H1 (cell line): ENCODE measurements around the gene RBMS1. TPM values are rescaled to one million over a fixed set of nuclear protein-coding genes. Genes with fewer than 3 reads are reported as not detected.

ENCODE experiments used
- CTCF ChIA-PET: fragments of 300-600 bp; sonication (Branson Sonifier 250); formaldehyde crosslinking; loops from one replicate; lab custom pipeline; 2021; ENCODE audit not compliant: partially characterized antibody; lab: Charles Lee
- POLR2A ChIA-PET: fragments of 300-600 bp; sonication (Branson Sonifier 250); formaldehyde crosslinking; loops from one replicate; lab custom pipeline; 2021; ENCODE audit warnings: inconsistent platforms; ENCODE audit not compliant: partially characterized antibody; lab: Charles Lee
- DNase-seq, 2 experiments: peaks; one replicate each; pipeline versions ENCODE4 v3.0.0 to v3.0.0-alpha.2; 2010 to 2022; ENCODE audit warnings: low spot score in 2 of 2, low read depth in 1 of 2, mixed read lengths in 1 of 2
- FAIRE-seq: peaks from 2 replicates; lab custom pipeline; 2011; peaks lifted over from hg19 to GRCh38; lab: Jason Lieb, UNC
- H2AFZ ChIP-seq: 2 replicates; pipeline ENCODE4 v1.8.1; 2012; ENCODE audit warnings: low read length, inconsistent platforms
- H2AK5ac ChIP-seq: 2 replicates; pipeline ENCODE4 v1.6.1; 2013; ENCODE audit warnings: low read depth, low read length
- H2BK120ac ChIP-seq: replicated peaks from 2 replicates; pipeline ENCODE3; 2013; ENCODE audit warnings: low read depth, low read length, inconsistent platforms
- H2BK12ac ChIP-seq: 2 replicates; pipeline ENCODE4 v1.6.1; 2013; ENCODE audit warnings: low read depth, low read length
- H2BK15ac ChIP-seq: 2 replicates; pipeline ENCODE4 v1.6.1; 2013; ENCODE audit warnings: low read length
- H2BK20ac ChIP-seq: 2 replicates; pipeline ENCODE4 v1.6.1; 2013; ENCODE audit warnings: low read length
- H2BK5ac ChIP-seq: 2 replicates; pipeline ENCODE4 v1.6.1; 2013; ENCODE audit warnings: low read depth, low read length
- H3K14ac ChIP-seq: 2 replicates; pipeline ENCODE4 v1.6.1; 2013; ENCODE audit warnings: inconsistent platforms; ENCODE audit not compliant: insufficient read length
- H3K18ac ChIP-seq: 2 replicates; pipeline ENCODE4 v1.6.1; 2013; ENCODE audit warnings: low read length; ENCODE audit errors: extremely low read depth
- H3K23ac ChIP-seq: 2 replicates; pipeline ENCODE4 v1.6.1; 2013; ENCODE audit warnings: inconsistent platforms; ENCODE audit not compliant: insufficient read length
- H3K23me2 ChIP-seq: 2 replicates; pipeline ENCODE4 v1.6.1; 2013; ENCODE audit warnings: low read depth, low read length
- H3K27ac ChIP-seq: 2 replicates; pipeline ENCODE4 v1.6.1; 2011; ENCODE audit warnings: low read depth, low read length, inconsistent platforms
- H3K27me3 ChIP-seq, 4 experiments: replicated peaks in 1 of 4; 1 replicate in 1 of 4; 2 replicates in 3 of 4; pipeline versions ENCODE4 v1.6.1 to v1.8.1; 2011 to 2013; ENCODE audit warnings: low read length in 3 of 4, mild to moderate bottlenecking in 3 of 4, inconsistent platforms in 2 of 4, mixed read lengths in 2 of 4, moderate library complexity in 1 of 4; ENCODE audit not compliant: control insufficient read depth in 3 of 4, insufficient read depth in 3 of 4; ENCODE audit errors: extremely low read depth in 1 of 4
- H3K36me3 ChIP-seq, 4 experiments: 2 replicates each; pipeline versions ENCODE4 v1.6.1 to v1.8.1; 2011 to 2013; ENCODE audit warnings: mild to moderate bottlenecking in 4 of 4, low read length in 3 of 4, moderate library complexity in 2 of 4, control low read depth in 1 of 4, inconsistent platforms in 1 of 4; ENCODE audit not compliant: insufficient read depth in 4 of 4, control insufficient read depth in 2 of 4
- H3K4ac ChIP-seq: replicated peaks from 2 replicates; pipeline ENCODE3; 2013; ENCODE audit warnings: low read length, low read depth, mixed read lengths, inconsistent platforms; ENCODE audit not compliant: insufficient read length
- H3K4me1 ChIP-seq, 4 experiments: replicated peaks in 1 of 4; 1 replicate in 1 of 4; 2 replicates in 3 of 4; pipeline versions ENCODE4 v1.6.1 to v1.8.1; 2011 to 2013; ENCODE audit warnings: low read length in 3 of 4, inconsistent platforms in 2 of 4, mixed read lengths in 1 of 4; ENCODE audit not compliant: insufficient read depth in 4 of 4, control insufficient read depth in 3 of 4
- H3K4me2 ChIP-seq, 2 experiments: 2 replicates each; pipeline versions ENCODE4 v1.6.1 to v1.8.1; 2011 to 2013; ENCODE audit warnings: low read depth in 2 of 2, low read length in 2 of 2, control low read depth in 1 of 2, inconsistent platforms in 1 of 2, mild to moderate bottlenecking in 1 of 2; ENCODE audit not compliant: insufficient read depth in 1 of 2
- H3K4me3 ChIP-seq, 4 experiments: fragments of 200-600, 300-600 bp in 1 of 4; sonication (generic), shearing (Covaris generic), sonication (Bioruptor Twin) in 1 of 4; 2 replicates each; pipeline versions ENCODE4 v1.5.1 to v1.8.1; 2011 to 2016; ENCODE audit warnings: low read length in 4 of 4, low read depth in 3 of 4, control low read depth in 2 of 4, inconsistent platforms in 2 of 4, mild to moderate bottlenecking in 2 of 4, mixed read lengths in 1 of 4, moderate library complexity in 1 of 4; ENCODE audit not compliant: insufficient read depth in 2 of 4; ENCODE audit errors: extremely low read depth in 1 of 4
- H3K56ac ChIP-seq: replicated peaks from 2 replicates; pipeline ENCODE3; 2013; ENCODE audit warnings: low read depth, mild to moderate bottlenecking, mixed read lengths, low read length, inconsistent platforms; ENCODE audit not compliant: insufficient read length
- H3K79me1 ChIP-seq: 2 replicates; pipeline ENCODE4 v1.6.1; 2013; ENCODE audit warnings: low read depth, low read length, control low read depth
- H3K79me2 ChIP-seq, 2 experiments: 2 replicates each; pipeline versions ENCODE4 v1.6.1 to v1.8.1; 2012 to 2013; ENCODE audit warnings: low read length in 2 of 2, mild to moderate bottlenecking in 2 of 2, inconsistent platforms in 1 of 2; ENCODE audit not compliant: insufficient read depth in 2 of 2, control insufficient read depth in 1 of 2
- H3K9ac ChIP-seq, 4 experiments: replicated peaks in 1 of 4; 1 replicate in 1 of 4; 2 replicates in 3 of 4; pipeline versions ENCODE4 v1.6.1 to v1.8.1; 2011 to 2013; ENCODE audit warnings: low read depth in 3 of 4, low read length in 3 of 4, control low read depth in 2 of 4, mild to moderate bottlenecking in 2 of 4, moderate library complexity in 2 of 4, inconsistent platforms in 1 of 4; ENCODE audit errors: extremely low read depth in 1 of 4
- H3K9me3 ChIP-seq, 2 experiments: 2 replicates each; pipeline versions ENCODE4 v1.6.1 to v1.8.1; 2012 to 2013; ENCODE audit warnings: mild to moderate bottlenecking in 2 of 2, moderate library complexity in 2 of 2, control low read depth in 1 of 2, inconsistent platforms in 1 of 2, low read depth in 1 of 2, low read length in 1 of 2, mixed read lengths in 1 of 2; ENCODE audit not compliant: insufficient read depth in 2 of 2
- H4K20me1 ChIP-seq, 2 experiments: replicated peaks in 1 of 2; 2 replicates each; pipeline versions ENCODE3 to v1.8.1; 2011 to 2013; ENCODE audit warnings: inconsistent platforms in 2 of 2, low read length in 2 of 2, mild to moderate bottlenecking in 1 of 2; ENCODE audit not compliant: insufficient read depth in 2 of 2, control insufficient read depth in 1 of 2
- H4K5ac ChIP-seq: 2 replicates; pipeline ENCODE4 v1.6.1; 2013; ENCODE audit warnings: low read length, low read depth, mixed read lengths, inconsistent platforms; ENCODE audit not compliant: insufficient read length
- H4K8ac ChIP-seq: 2 replicates; pipeline ENCODE4 v1.8.0; 2013; ENCODE audit warnings: mild to moderate bottlenecking, moderate library complexity, low read length, inconsistent platforms; ENCODE audit not compliant: insufficient read depth; ENCODE audit errors: extremely low read depth
- H4K91ac ChIP-seq: replicated peaks from 2 replicates; pipeline ENCODE3; 2013; ENCODE audit warnings: low read length, mixed read lengths, inconsistent platforms; ENCODE audit not compliant: insufficient read length
- BACH1 ChIP-seq: IDR thresholded peaks from 2 replicates; pipeline ENCODE4 v1.6.1; 2012; ENCODE audit warnings: low read length, improper control_type of control experiment
- CTBP2 ChIP-seq: IDR thresholded peaks from 2 replicates; pipeline ENCODE4 v1.7.0; 2011; ENCODE audit warnings: borderline replicate concordance, mild to moderate bottlenecking, moderate library complexity, mixed read lengths, low read length; ENCODE audit not compliant: insufficient read depth, insufficient read length
- EGR1 ChIP-seq: IDR thresholded peaks from 2 replicates; pipeline ENCODE4 v1.6.1; 2011; ENCODE audit warnings: low read depth, low read length, borderline replicate concordance
- KDM1A ChIP-seq: fragments of 200-600, 300-600 bp; sonication (generic); IDR thresholded peaks from 2 replicates; pipeline ENCODE4 v1.7.1; 2016; ENCODE audit warnings: mild to moderate bottlenecking, low read length, borderline replicate concordance
- POLR2AphosphoS5 ChIP-seq: IDR thresholded peaks from 2 replicates; pipeline ENCODE4 v1.6.1; 2011; ENCODE audit warnings: low read depth, low read length
- RAD21 ChIP-seq, 2 experiments: IDR thresholded peaks in 1 of 2; conservative IDR thresholded peaks in 1 of 2; 2 replicates each; pipeline ENCODE4 v1.6.1; 2011; ENCODE audit warnings: low read depth in 2 of 2, low read length in 2 of 2, improper control_type of control experiment in 1 of 2, inconsistent platforms in 1 of 2, mild to moderate bottlenecking in 1 of 2, moderate library complexity in 1 of 2
- RXRA ChIP-seq: IDR thresholded peaks from 2 replicates; pipeline ENCODE4 v1.6.1; 2011; ENCODE audit warnings: low read depth, mild to moderate bottlenecking, low read length, moderate library complexity; ENCODE audit not compliant: insufficient read depth
- SAP30 ChIP-seq: fragments of 300-600 bp; sonication (generic); IDR thresholded peaks from 2 replicates; pipeline ENCODE4 v1.7.1; 2012; ENCODE audit warnings: low read length, moderate library complexity, mild to moderate bottlenecking, inconsistent platforms; ENCODE audit not compliant: insufficient read depth, insufficient replicate concordance
- SP1 ChIP-seq: IDR thresholded peaks from 2 replicates; pipeline ENCODE4 v1.6.1; 2011; ENCODE audit warnings: low read depth, low read length
- SP2 ChIP-seq: IDR thresholded peaks from 2 replicates; pipeline ENCODE4 v1.6.1; 2012; ENCODE audit warnings: mild to moderate bottlenecking, low read length, inconsistent platforms
- TAF1 ChIP-seq: IDR thresholded peaks from 2 replicates; pipeline ENCODE4 v1.6.1; 2011; ENCODE audit warnings: mild to moderate bottlenecking, low read depth, low read length
- TAF7 ChIP-seq: optimal IDR thresholded peaks from 2 replicates; pipeline ENCODE3; 2011; ENCODE audit warnings: low read depth, mild to moderate bottlenecking, inconsistent platforms, low read length, moderate library complexity, borderline replicate concordance
- WGBS, 2 experiments: shearing (Covaris generic) in 1 of 2; methylation state at CpG; one replicate each; pipeline versions ENCODE4 v1.1.6 to v1.1.7; 2013 to 2015; ENCODE audit warnings: low lambda C conversion rate in 2 of 2, mixed read lengths in 2 of 2, inconsistent platforms in 1 of 2, low coverage in 1 of 2, missing lambda C conversion rate in 1 of 2; ENCODE audit not compliant: insufficient replicate concordance in 2 of 2, insufficient coverage in 1 of 2, insufficient read length in 1 of 2; ENCODE audit errors: extremely low coverage in 1 of 2, missing lambda C conversion rate in 1 of 2; 5-methylcytosine and 5-hydroxymethylcytosine counted together
- polyA plus RNA-seq, 7 experiments: library from polyadenylated mRNA; depleted of rRNA in 3 of 7; stranded (reverse) in 5 of 7; unstranded in 2 of 7; fragments of >200 nt in 5 of 7; fragments of 200-250 nt in 2 of 7; gene quantifications; 1 replicate in 5 of 7; 2 replicates in 1 of 7; 4 replicates in 1 of 7; pipeline versions ENCODE4 v1.2.1 to v1.2.3, GENCODE V29; 2011 to 2013; ENCODE audit warnings: missing spikeins in 2 of 7, mixed read lengths in 2 of 7
- total RNA-seq: library from RNA; stranded (reverse); fragmentation: NEBNext Ultra II Directional; extraction: Animal tissue kit (Norgen Biotek cat#: 25700); gene quantifications from 2 replicates; pipeline ENCODE4 v1.2.1, GENCODE V29; 2021

Gene RBMS1
- total and polyA plus RNA-seq, 2 of the 8 experiments (the other 6 are each of a cell fraction or from before 2014, with no cell fraction given) = 53.7 to 60.0 TPM

GRCh38 chr2:160373263-160373662 is 120.3 kb downstream of the RBMS1 start:
- H2AFZ ChIP-seq = no peak overlapping the region
- H4K5ac ChIP-seq = no peak overlapping the region
- peaks cover 2 to 8% of the 10 kb centered on the region in 2 experiments for H4K20me1 ChIP-seq
- no peak overlapping the region for H2BK5ac ChIP-seq
- H3K23ac ChIP-seq = no peak overlapping the region
- no peak overlapping the region for H2AK5ac ChIP-seq
- WGBS, 2 experiments = 93% methylated on average over 2 of the region's 2 CpGs; no CpG with 5 or more reads in 1 of the 2 experiments
- ChIA-PET CTCF (interaction anchor here (0.5 to 1.6 kb wide), 5 partner anchors 33 to 117 kb away, joined by 3 to 6 read pairs (median 3); no protein-coding TSS in a partner anchor), POLR2A (no interaction called here)
- no peak overlapping the region for H4K8ac ChIP-seq
- H3K79me1 ChIP-seq = peaks cover 4% of the 10 kb centered on the region
- H3K23me2 ChIP-seq = no peaks in the 10 kb centered on the region
- no peak overlapping the region for H3K4me3 ChIP-seq
- no peak overlapping the region for H3K14ac ChIP-seq
- peaks cover 4 to 81% of the 10 kb centered on the region in 2 experiments; a peak in 3 of 4 replicates for H3K79me2 ChIP-seq
- FAIRE-seq (no peak), DNase-seq (no peak)
- no peak overlapping the region for H4K91ac ChIP-seq
- no peak overlapping the region for H3K18ac ChIP-seq
- no peak overlapping the region for H3K9ac ChIP-seq
- H3K36me3 ChIP-seq = no peaks in the 10 kb centered on the region
- H2BK15ac ChIP-seq = no peak overlapping the region
- TF ChIP-seq CTBP2 = no peak
- TF ChIP-seq BACH1 = no peak
- no peak for TF ChIP-seq RAD21 (IDR thresholded peaks at IDR 0.05 in 1 of 2, conservative IDR thresholded peaks at IDR 0.05 in 1 of 2; ENCODE audit: low read depth in 2 of 2, low read length in 2 of 2)
- no peak for TF ChIP-seq KDM1A
- TF ChIP-seq EGR1 = no peak
- TF ChIP-seq RXRA = no peak
- TF ChIP-seq POLR2AphosphoS5 = no peak
- TF ChIP-seq TAF1 = no peak
- no peak for TF ChIP-seq SAP30
- no peak for TF ChIP-seq TAF7
- TF ChIP-seq SP1 = no peak
- TF ChIP-seq SP2 = no peak
- H2BK120ac ChIP-seq = no peak overlapping the region
- H2BK20ac ChIP-seq = no peak overlapping the region
- no peak overlapping the region for H2BK12ac ChIP-seq
- no peaks in the 10 kb centered on the region for H3K9me3 ChIP-seq
- H3K27ac ChIP-seq = no peak overlapping the region
- no peak overlapping the region for H3K4ac ChIP-seq
- no peak overlapping the region for H3K56ac ChIP-seq
- H3K27me3 ChIP-seq = no peaks in the 10 kb centered on the region
- H3K4me1 ChIP-seq = peaks cover 2 to 17% (median 15%) of the 10 kb centered on the region in 4 experiments; a peak in 5 of 7 replicates
- no peak overlapping the region for H3K4me2 ChIP-seq
